Mesenchymal stem cell (in vitro differentiated cells and primary cell): ENCODE measurements around the gene NCAPH2.

Experiments used
- DNase-seq: peaks from one replicate; pipeline ENCODE4 v3.0.0-alpha.2; 2013
- H2AFZ ChIP-seq: one replicate; pipeline ENCODE4 v1.6.1; 2013; ENCODE audit warnings: low read depth, mild to moderate bottlenecking, control low read depth, inconsistent platforms, low read length, moderate library complexity
- H2AK5ac ChIP-seq: 2 replicates; pipeline ENCODE4 v1.6.1; 2013; ENCODE audit warnings: low read length, moderate library complexity, mild to moderate bottlenecking, inconsistent platforms; ENCODE audit not compliant: severe bottlenecking
- H2BK120ac ChIP-seq: one replicate; pipeline ENCODE4 v1.6.1; 2013; ENCODE audit warnings: low read depth, mild to moderate bottlenecking, inconsistent platforms, low read length, moderate library complexity
- H2BK12ac ChIP-seq, 2 experiments: one replicate each; pipeline ENCODE4 v1.6.1; 2013; ENCODE audit warnings: inconsistent platforms in 2 of 2, low read length in 2 of 2, mild to moderate bottlenecking in 2 of 2, moderate library complexity in 2 of 2, control low read depth in 1 of 2
- H2BK15ac ChIP-seq: one replicate; pipeline ENCODE4 v1.6.1; 2013; ENCODE audit warnings: mild to moderate bottlenecking, low read depth, inconsistent platforms; ENCODE audit not compliant: poor library complexity, severe bottlenecking
- H2BK5ac ChIP-seq: 2 replicates; pipeline ENCODE4 v1.6.1; 2013; ENCODE audit warnings: low read depth, mild to moderate bottlenecking, low read length, control low read depth, inconsistent platforms; ENCODE audit not compliant: poor library complexity, severe bottlenecking
- H3K14ac ChIP-seq, 2 experiments: one replicate each; pipeline ENCODE4 v1.6.1; 2013; ENCODE audit warnings: inconsistent platforms in 2 of 2, low read length in 2 of 2, control low read depth in 1 of 2, mild to moderate bottlenecking in 1 of 2, moderate library complexity in 1 of 2
- H3K18ac ChIP-seq, 2 experiments: one replicate each; pipeline ENCODE4 v1.6.1; 2013; ENCODE audit warnings: inconsistent platforms in 2 of 2, low read length in 2 of 2, control low read depth in 1 of 2, low read depth in 1 of 2, mild to moderate bottlenecking in 1 of 2
- H3K23ac ChIP-seq, 2 experiments: one replicate each; pipeline ENCODE4 v1.6.1; 2013; ENCODE audit warnings: inconsistent platforms in 2 of 2, low read length in 2 of 2, mild to moderate bottlenecking in 2 of 2, moderate library complexity in 2 of 2, control low read depth in 1 of 2
- H3K27ac ChIP-seq: 2 replicates; pipeline ENCODE4 v1.5.1; 2013; ENCODE audit warnings: mild to moderate bottlenecking, moderate library complexity, low read length, control low read depth, inconsistent platforms; ENCODE audit not compliant: poor library complexity, severe bottlenecking
- H3K27me3 ChIP-seq, 2 experiments: 2 replicates each; pipeline versions ENCODE4 v1.6.1 to v1.7.0; 2013; ENCODE audit warnings: low read length in 2 of 2, mild to moderate bottlenecking in 2 of 2, moderate library complexity in 2 of 2, control low read depth in 1 of 2, inconsistent platforms in 1 of 2; ENCODE audit not compliant: control insufficient read depth in 1 of 2, insufficient read depth in 1 of 2
- H3K36me3 ChIP-seq, 2 experiments: 2 replicates each; pipeline versions ENCODE4 v1.6.1 to v1.7.0; 2013; ENCODE audit warnings: low read length in 2 of 2, control low read depth in 1 of 2, inconsistent platforms in 1 of 2, low read depth in 1 of 2, mild to moderate bottlenecking in 1 of 2; ENCODE audit not compliant: insufficient read depth in 2 of 2, control insufficient read depth in 1 of 2
- H3K4ac ChIP-seq, 2 experiments: one replicate each; pipeline ENCODE4 v1.6.1; 2013; ENCODE audit warnings: inconsistent platforms in 2 of 2, low read length in 2 of 2, mild to moderate bottlenecking in 2 of 2, moderate library complexity in 2 of 2, control low read depth in 1 of 2, low read depth in 1 of 2
- H3K4me1 ChIP-seq: 2 replicates; pipeline ENCODE4 v1.6.1; 2013; ENCODE audit warnings: low read depth, low read length, control low read depth; ENCODE audit not compliant: control insufficient read depth, insufficient read depth
- H3K4me2 ChIP-seq: 2 replicates; pipeline ENCODE4 v1.6.1; 2013; ENCODE audit warnings: low read length, mild to moderate bottlenecking, inconsistent platforms; ENCODE audit not compliant: poor library complexity, severe bottlenecking
- H3K4me3 ChIP-seq, 2 experiments: 2 replicates each; pipeline versions ENCODE4 v1.5.1 to v1.7.0; 2013; ENCODE audit warnings: low read length in 2 of 2, mild to moderate bottlenecking in 2 of 2, control low read depth in 1 of 2, low read depth in 1 of 2; ENCODE audit not compliant: insufficient read depth in 1 of 2
- H3K79me1 ChIP-seq: replicated peaks from 2 replicates; pipeline ENCODE4 v1.6.1; 2013; ENCODE audit warnings: mild to moderate bottlenecking, control low read depth, low read length, inconsistent platforms; ENCODE audit not compliant: poor library complexity, severe bottlenecking
- H3K9ac ChIP-seq: 2 replicates; pipeline ENCODE4 v1.7.0; 2013; ENCODE audit warnings: mild to moderate bottlenecking, low read length, moderate library complexity
- H3K9me3 ChIP-seq: 2 replicates; pipeline ENCODE4 v1.7.0; 2013; ENCODE audit warnings: mild to moderate bottlenecking, low read length; ENCODE audit not compliant: control insufficient read depth
- H4K8ac ChIP-seq: one replicate; pipeline ENCODE4 v1.6.1; 2013; ENCODE audit warnings: inconsistent platforms, mild to moderate bottlenecking, low read length, moderate library complexity
- H4K91ac ChIP-seq: one replicate; pipeline ENCODE4 v1.6.1; 2013; ENCODE audit warnings: mild to moderate bottlenecking, low read length, inconsistent platforms
- WGBS: methylation state at CpG from one replicate; pipeline ENCODE4 v1.1.7; 2013; ENCODE audit warnings: mixed read lengths; 5-methylcytosine and 5-hydroxymethylcytosine counted together

NCAPH2 gene

DNA sequence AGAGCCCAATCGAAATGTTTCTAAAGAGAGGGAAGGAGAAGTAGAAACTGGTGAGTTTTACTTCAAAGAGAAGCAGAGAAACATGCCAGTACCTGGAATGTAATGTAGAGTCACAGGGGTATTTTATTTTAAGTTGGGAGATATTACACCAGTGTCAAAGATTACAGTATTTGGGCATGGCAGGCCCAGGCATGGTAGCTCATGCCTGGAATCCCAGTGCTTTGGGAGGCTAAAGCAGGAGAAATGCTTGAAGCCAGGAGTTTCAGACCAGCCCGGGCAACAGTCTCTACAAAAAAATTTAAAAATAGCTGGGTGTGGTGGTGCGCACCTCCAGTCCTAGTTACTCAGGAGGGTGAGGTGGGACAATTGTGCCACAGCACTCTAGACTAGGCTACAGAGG, 52.0 kb downstream of the NCAPH2 start:
- Histone ChIP-seq H2BK15ac (no peak overlapping the region), H3K79me1 (peaks cover 1% of the 10 kb centered on the region), H2BK5ac (no peak overlapping the region), H3K4ac (no peak overlapping the region), H3K27me3 (peaks cover 17 to 21% of the 10 kb centered on the region in 2 experiments), H3K9ac (no peak overlapping the region), H3K14ac (no peak overlapping the region), H3K4me1 (peaks cover 9% of the 10 kb centered on the region), H3K4me3 (no peak overlapping the region), H2AFZ (no peak overlapping the region), H3K4me2 (no peak overlapping the region), H2AK5ac (no peak overlapping the region), H3K27ac (no peak overlapping the region), H3K23ac (no peak overlapping the region), H2BK120ac (no peak overlapping the region), H4K91ac (no peak overlapping the region), H3K18ac (no peak overlapping the region), H4K8ac (no peak overlapping the region), H3K9me3 (no peaks in the 10 kb centered on the region), H2BK12ac (no peak overlapping the region), H3K36me3 (no peaks in the 10 kb centered on the region)
- WGBS: 86% methylated on average over 3 of the region's 3 CpGs
- no peak for DNase-seq

DNA sequence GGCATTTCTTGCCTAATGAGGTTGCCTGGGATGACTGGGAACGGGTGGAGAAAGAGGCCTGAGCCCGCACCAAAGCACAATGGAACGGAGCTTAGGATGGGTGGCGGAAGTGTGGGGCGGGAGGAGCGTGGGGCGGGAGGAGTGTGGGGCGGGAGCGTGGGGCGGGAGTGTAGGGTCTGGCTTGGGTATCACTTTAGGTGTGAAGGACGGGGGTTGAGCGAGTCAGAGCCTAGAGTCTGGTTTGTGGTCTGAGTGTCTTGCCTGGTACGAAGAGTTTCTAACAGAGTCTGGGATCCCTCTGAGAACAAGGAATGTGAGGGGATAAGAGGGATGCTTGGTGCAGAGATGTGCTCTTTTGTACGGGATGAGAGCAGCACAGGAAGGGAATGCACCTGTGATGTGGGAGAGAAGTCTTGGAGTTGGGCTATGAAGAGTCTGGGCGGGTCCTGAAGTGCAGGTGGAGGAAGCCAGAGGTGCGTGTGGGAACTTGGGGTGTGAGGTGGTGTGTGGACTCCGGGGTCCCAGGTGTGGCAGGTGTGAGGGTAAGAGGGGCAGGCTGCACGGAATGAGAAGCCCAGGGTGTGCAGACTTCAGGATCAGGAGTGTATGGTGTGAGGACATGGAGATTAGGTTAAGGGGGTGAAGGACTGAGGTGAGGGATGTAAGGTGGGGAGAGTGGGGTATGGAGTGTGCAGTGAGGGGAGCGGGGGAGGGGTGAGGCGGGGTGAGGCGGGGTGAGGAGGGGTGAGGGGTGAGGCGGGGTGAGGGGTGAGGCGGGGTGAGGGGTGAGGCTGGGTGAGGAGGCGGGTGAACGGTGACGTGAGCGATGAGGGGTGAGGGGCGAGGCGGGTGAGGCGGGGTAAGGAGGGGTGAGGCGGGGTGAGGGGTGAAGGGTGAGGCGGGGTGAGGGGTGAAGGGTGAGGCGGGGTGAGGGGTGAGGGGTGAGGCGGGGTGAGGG, 53.7 kb downstream of the NCAPH2 start:
- Histone ChIP-seq H2AFZ (no peak overlapping the region), H4K8ac (no peak overlapping the region), H3K14ac (no peak overlapping the region), H3K36me3 (no peaks in the 10 kb centered on the region), H3K27me3 (peaks cover 13 to 14% of the 10 kb centered on the region in 2 experiments), H3K23ac (no peak overlapping the region), H3K18ac (no peak overlapping the region), H2BK15ac (no peak overlapping the region), H3K4ac (no peak overlapping the region), H3K4me1 (peaks cover 9% of the 10 kb centered on the region), H4K91ac (no peak overlapping the region), H3K4me2 (no peak overlapping the region), H3K27ac (no peak overlapping the region), H2BK12ac (peak overlapping the region in 1 of 2 experiments; percentile 54), H3K9ac (no peak overlapping the region), H2BK120ac (no peak overlapping the region), H3K79me1 (peaks cover 1% of the 10 kb centered on the region), H2BK5ac (no peak overlapping the region), H3K9me3 (no peaks in the 10 kb centered on the region), H3K4me3 (no peak overlapping the region), H2AK5ac (no peak overlapping the region)
- no peak for DNase-seq
- WGBS: 73% methylated on average over 19 of the region's 34 CpGs

DNA sequence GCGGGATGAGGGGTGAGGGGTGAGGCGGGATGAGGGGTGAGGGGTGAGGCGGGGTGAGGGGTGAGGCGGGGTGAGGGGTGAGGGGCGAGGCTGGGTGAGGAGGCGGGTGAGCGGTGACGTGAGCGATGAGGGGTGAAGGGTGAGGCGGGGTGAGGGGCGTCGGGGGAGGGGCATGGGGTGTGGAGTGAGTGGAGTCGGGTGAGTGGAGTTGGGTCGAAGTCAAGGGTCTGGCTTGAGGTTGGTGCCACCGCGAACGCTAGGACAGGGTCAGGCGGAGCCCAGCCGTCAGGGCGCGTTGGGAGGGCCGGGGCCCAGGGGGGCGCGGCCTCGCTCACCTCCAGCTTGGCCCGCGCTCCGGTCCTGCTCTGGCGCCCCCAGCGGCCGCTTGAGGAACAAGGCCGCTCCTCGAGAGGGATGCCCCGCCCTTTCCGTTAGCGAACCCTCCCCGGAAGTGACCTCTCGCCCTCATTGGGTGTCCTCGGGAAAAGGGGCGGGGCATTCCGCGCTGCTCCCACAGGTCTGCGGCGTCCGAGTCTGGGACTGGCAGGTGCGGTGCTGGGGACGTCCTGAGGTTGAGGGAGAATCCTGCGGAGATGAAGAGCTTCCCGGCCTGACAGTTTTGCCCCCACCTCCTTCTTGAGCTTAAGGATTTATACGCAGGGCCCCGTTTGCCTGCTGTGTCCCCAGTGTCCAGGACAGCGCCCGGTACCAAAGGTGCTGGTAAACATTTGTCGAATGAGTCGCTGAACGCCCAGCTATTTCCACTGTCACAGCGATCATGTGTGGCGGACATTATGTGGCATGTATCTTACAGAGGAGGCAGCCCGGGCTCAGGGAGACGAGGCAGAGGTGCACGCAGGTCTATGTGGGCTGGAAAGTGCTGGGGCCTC, 54.7 kb downstream of the NCAPH2 start, which contains the start of gene SYCE3:
Gene SYCE3 (minus strand): TSS at position 397 of the 890 bp plus-strand sequence. CDS start 6,514 bp downstream, outside the sequence.
- Histone ChIP-seq H3K9me3 (no peaks in the 10 kb centered on the region), H3K27ac (no peak within 1 kb of the TSS), H4K91ac (no peak within 1 kb of the TSS), H3K9ac (peak within 1 kb of the TSS; percentile 75), H3K4ac (peak within 1 kb of the TSS in 1 of 2 experiments; percentile 9), H3K27me3 (peaks cover 9 to 13% of the 10 kb centered on the region in 2 experiments), H2BK12ac (peak within 1 kb of the TSS in 1 of 2 experiments; percentile 54), H3K79me1 (peaks cover 1% of the 10 kb centered on the region), H3K4me1 (peaks cover 9% of the 10 kb centered on the region), H3K18ac (peak within 1 kb of the TSS in 1 of 2 experiments; percentile 85), H2BK120ac (peak within 1 kb of the TSS; percentile 81), H3K4me2 (peak within 1 kb of the TSS; percentile 98), H3K23ac (no peak within 1 kb of the TSS), H2BK15ac (peak within 1 kb of the TSS; percentile 99), H4K8ac (peak within 1 kb of the TSS; percentile 88), H3K14ac (no peak within 1 kb of the TSS), H3K36me3 (peaks cover 0 to 6% of the 10 kb centered on the region in 2 experiments), H2AFZ (peak within 1 kb of the TSS; percentile 46), H3K4me3 (peak within 1 kb of the TSS; percentile 55 to 97), H2AK5ac (no peak within 1 kb of the TSS), H2BK5ac (no peak within 1 kb of the TSS)
- WGBS: under 1% methylated on average over 47 of the region's 61 CpGs
- peak; percentile 92 for DNase-seq
